ENCODE data around the gene ORC5.

DNA sequence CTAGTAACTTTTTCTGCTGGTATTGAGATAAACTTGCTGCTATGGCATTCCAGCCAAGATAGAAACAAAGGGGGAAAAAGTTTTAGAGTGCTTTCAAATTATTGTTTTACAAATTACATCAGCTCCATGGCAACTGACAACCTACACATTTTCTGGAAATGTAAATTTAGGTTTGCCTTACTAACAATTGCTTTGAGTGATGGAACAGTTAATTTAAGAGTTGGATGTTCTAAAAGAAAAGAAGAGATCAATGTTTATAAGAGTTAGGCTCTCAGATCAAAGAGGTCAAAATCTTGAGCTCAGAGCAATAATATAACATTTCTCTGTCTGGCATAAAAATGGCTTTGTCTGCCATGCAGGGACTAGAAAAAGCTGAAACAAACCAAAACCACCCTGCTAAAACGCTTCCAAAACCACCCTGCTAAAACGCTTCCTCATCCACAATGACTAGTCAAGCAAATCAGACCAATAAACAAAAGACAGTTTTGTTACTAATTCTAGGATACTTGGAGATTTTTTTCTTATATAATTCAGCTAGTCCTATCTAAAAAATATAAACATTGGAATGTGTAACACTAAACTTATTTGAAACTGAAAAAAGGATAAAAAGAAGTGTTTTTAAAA is 32.3 kb downstream of the ORC5 start:
- TF ChIP-seq, protein P1, sequence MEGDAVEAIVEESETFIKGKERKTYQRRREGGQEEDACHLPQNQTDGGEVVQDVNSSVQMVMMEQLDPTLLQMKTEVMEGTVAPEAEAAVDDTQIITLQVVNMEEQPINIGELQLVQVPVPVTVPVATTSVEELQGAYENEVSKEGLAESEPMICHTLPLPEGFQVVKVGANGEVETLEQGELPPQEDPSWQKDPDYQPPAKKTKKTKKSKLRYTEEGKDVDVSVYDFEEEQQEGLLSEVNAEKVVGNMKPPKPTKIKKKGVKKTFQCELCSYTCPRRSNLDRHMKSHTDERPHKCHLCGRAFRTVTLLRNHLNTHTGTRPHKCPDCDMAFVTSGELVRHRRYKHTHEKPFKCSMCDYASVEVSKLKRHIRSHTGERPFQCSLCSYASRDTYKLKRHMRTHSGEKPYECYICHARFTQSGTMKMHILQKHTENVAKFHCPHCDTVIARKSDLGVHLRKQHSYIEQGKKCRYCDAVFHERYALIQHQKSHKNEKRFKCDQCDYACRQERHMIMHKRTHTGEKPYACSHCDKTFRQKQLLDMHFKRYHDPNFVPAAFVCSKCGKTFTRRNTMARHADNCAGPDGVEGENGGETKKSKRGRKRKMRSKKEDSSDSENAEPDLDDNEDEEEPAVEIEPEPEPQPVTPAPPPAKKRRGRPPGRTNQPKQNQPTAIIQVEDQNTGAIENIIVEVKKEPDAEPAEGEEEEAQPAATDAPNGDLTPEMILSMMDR (IDR thresholded peaks at IDR 0.05), result no peak
- no peak for TF ChIP-seq POLR2A (IDR thresholded peaks at IDR 0.05)

All from thyroid gland (tissue), 4 donors.